Upper lobe of right lung (tissue), 1 donor: ENCODE measurements around the gene RAB4B. TPM values are rescaled to one million over a fixed set of nuclear protein-coding genes. Genes with fewer than 3 reads are reported as not detected.

Source experiments
- ATAC-seq: fragments of 200-7000 bp; cut with Tn5 transposase; one replicate; pipeline ENCODE4 v1.9.1; 2020; ENCODE audit warnings: mild to moderate bottlenecking, moderate library complexity
- DNase-seq: peaks from one replicate; pipeline ENCODE4 v3.0.0-alpha.2; 2020
- H3K27ac ChIP-seq: fragments of 200-600 bp; one replicate; pipeline ENCODE4 v1.8.0; 2022
- H3K27me3 ChIP-seq: fragments of 200-600 bp; one replicate; pipeline ENCODE4 v1.8.0; 2022; ENCODE audit warnings: mild to moderate bottlenecking
- H3K36me3 ChIP-seq: fragments of 200-600 bp; one replicate; pipeline ENCODE4 v1.8.0; 2022
- H3K4me1 ChIP-seq: fragments of 200-600 bp; one replicate; pipeline ENCODE4 v1.8.0; 2022
- H3K4me3 ChIP-seq: fragments of 200-600 bp; one replicate; pipeline ENCODE4 v1.8.0; 2022; ENCODE audit warnings: mild to moderate bottlenecking
- H3K9me3 ChIP-seq: fragments of 200-600 bp; one replicate; pipeline ENCODE4 v1.8.0; 2022
- intact Hi-C: fragments of 100-400 bp; cut with DNase I; formaldehyde crosslinking; loops from one replicate; pipeline ENCODE4 v1.11.0; 2022
- total RNA-seq: library from RNA; stranded (reverse); fragmentation: NEBNext Ultra II Directional; extraction: Animal tissue kit (Norgen Biotek cat#: 25700); gene quantifications from one replicate; pipeline ENCODE4 v1.2.1, GENCODE V29; 2021
- TF ChIP-seq, protein P1 (sequence below): fragments of 200-600 bp; IDR thresholded peaks from one replicate; pipeline ENCODE4 v1.8.0; 2022; ENCODE audit warnings: antibody characterized with exemption
- donor health status: DM: no; HTN: yes; CAD: no; lungs with severe emphysema.

RAB4B gene
- total RNA-seq, 1 donor from 2014 or later = 45.4 TPM

GRCh38 chr19:40798683-40799557, 20.9 kb downstream of the RAB4B start, which contains the start of gene EGLN2:
EGLN2 (plus strand) TSS chr19:40799191; CDS start chr19:40800573, 1,382 bp downstream.
- H3K4me1 ChIP-seq = peaks cover 47% of the 10 kb centered on the region
- DNase-seq (peak; percentile 100), ATAC-seq (peak; percentile 90)
- H3K4me3 ChIP-seq = peak within 1 kb of the TSS; percentile 96
- TF ChIP-seq, protein P1, sequence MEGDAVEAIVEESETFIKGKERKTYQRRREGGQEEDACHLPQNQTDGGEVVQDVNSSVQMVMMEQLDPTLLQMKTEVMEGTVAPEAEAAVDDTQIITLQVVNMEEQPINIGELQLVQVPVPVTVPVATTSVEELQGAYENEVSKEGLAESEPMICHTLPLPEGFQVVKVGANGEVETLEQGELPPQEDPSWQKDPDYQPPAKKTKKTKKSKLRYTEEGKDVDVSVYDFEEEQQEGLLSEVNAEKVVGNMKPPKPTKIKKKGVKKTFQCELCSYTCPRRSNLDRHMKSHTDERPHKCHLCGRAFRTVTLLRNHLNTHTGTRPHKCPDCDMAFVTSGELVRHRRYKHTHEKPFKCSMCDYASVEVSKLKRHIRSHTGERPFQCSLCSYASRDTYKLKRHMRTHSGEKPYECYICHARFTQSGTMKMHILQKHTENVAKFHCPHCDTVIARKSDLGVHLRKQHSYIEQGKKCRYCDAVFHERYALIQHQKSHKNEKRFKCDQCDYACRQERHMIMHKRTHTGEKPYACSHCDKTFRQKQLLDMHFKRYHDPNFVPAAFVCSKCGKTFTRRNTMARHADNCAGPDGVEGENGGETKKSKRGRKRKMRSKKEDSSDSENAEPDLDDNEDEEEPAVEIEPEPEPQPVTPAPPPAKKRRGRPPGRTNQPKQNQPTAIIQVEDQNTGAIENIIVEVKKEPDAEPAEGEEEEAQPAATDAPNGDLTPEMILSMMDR = no peak
- H3K9me3 ChIP-seq = no peaks in the 10 kb centered on the region
- peak within 1 kb of the TSS; percentile 92 for H3K27ac ChIP-seq
- H3K27me3 ChIP-seq = no peaks in the 10 kb centered on the region
- peaks cover 24% of the 10 kb centered on the region for H3K36me3 ChIP-seq
- intact Hi-C loops = no loop called here

DNA sequence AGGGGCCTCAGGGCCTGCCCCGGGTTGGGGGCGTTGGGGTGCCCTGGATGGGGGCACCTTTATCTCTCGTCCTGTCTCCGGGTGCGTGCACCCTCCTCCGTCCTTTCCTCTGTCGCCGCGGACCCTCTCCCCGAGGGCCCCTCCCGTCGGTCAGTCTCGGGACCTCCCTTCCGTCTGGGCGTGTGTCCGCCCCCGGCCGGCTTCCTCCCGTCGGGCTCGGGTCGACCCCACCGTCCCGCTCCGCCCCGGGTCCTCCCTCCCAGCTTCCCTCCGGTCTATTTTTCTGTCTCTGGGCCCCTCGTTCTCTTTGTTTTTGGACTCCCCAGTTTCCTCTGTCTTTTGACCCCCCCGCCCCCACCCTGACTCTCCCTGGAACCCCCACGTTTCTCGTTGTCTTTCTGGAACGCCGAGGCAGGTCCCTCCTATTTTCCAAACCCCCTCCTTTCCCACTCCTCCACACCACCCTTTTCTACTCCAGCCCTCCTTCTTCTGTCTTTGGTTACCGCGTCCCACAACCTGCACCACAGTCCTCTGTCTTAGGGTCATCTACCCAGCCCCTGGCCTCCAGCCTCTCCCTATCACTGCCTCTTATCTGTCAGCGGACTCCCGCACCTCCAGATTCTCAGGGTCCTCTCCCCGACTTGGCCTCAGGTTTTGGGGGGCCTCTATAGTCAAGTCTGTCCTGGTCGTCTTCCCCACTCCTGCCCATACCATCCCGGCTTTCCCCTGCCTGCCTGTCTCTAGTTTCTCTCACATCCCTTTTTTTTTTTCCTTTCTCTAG, 21.7 kb downstream of the RAB4B start:
- peaks cover 31% of the 10 kb centered on the region for H3K36me3 ChIP-seq
- no peaks in the 10 kb centered on the region for H3K27me3 ChIP-seq
- H3K27ac ChIP-seq = peak overlapping the region; percentile 92
- H3K4me1 ChIP-seq = peaks cover 56% of the 10 kb centered on the region
- H3K9me3 ChIP-seq = no peaks in the 10 kb centered on the region
- TF ChIP-seq, protein P1 = no peak
- H3K4me3 ChIP-seq = peak overlapping the region; percentile 96
- ATAC-seq (peak; percentile 6), DNase-seq (peak; percentile 86)
- intact Hi-C loops = no loop called here

GRCh38 chr19:40800339-40800996, 22.4 kb downstream of the RAB4B start:
- Histone ChIP-seq H3K4me1 (peaks cover 63% of the 10 kb centered on the region), H3K36me3 (peaks cover 38% of the 10 kb centered on the region), H3K9me3 (no peaks in the 10 kb centered on the region), H3K27ac (peak overlapping the region; percentile 92), H3K27me3 (no peaks in the 10 kb centered on the region), H3K4me3 (peak overlapping the region; percentile 96)
- intact Hi-C loops = no loop called here
- ATAC-seq (no peak), DNase-seq (peak; percentile 73)
- TF ChIP-seq, protein P1 = no peak

GRCh38 chr19:40800997-40801377, 22.9 kb downstream of the RAB4B start:
- intact Hi-C loops = no loop called here
- DNase-seq = peak; percentile 63
- TF ChIP-seq, protein P1 = no peak
- Histone ChIP-seq H3K36me3 (peaks cover 43% of the 10 kb centered on the region), H3K27ac (peak overlapping the region; percentile 92), H3K4me1 (peaks cover 68% of the 10 kb centered on the region), H3K4me3 (peak overlapping the region; percentile 96), H3K27me3 (no peaks in the 10 kb centered on the region), H3K9me3 (no peaks in the 10 kb centered on the region)
- no peak for ATAC-seq

GRCh38 chr19:40801426-40802299, 23.6 kb downstream of the RAB4B start:
- intact Hi-C loops = no loop called here
- ATAC-seq (no peak), DNase-seq (peak; percentile 67)
- no peaks in the 10 kb centered on the region for H3K27me3 ChIP-seq
- H3K27ac ChIP-seq = peak overlapping the region; percentile 92
- H3K4me3 ChIP-seq = peak overlapping the region; percentile 96
- TF ChIP-seq, protein P1 = no peak
- H3K4me1 ChIP-seq = peaks cover 75% of the 10 kb centered on the region
- peaks cover 48% of the 10 kb centered on the region for H3K36me3 ChIP-seq
- no peaks in the 10 kb centered on the region for H3K9me3 ChIP-seq
